NCI-H524 treated with DMSO at 0.1 percent for 48 hours (cell line): ENCODE results near the gene OR52N5.
A peak's percentile ranks its signal among the peaks of the same experiment; 100 is the strongest.

Experiments
- DNase-seq: peaks from one replicate; lab custom pipeline; 2025; lab: John Stamatoyannopoulos, UW

OR52N5 gene

GRCh38 chr11:5783255-5783654 lies at the start of gene OR52N5:
TSS of gene OR52N5 (minus strand) at chr11:5783355. CDS start at chr11:5778634, 4,721 bp downstream.
- no peak for DNase-seq

- no peak for DNase-seq
Observed at GRCh38 chr11:5831196-5831829, 48.2 kb upstream of the OR52N5 start.

- no peak for DNase-seq
Observed at GRCh38 chr11:5818245-5818886, 35.2 kb upstream of the OR52N5 start.

GRCh38 chr11:5815534-5815933 lies 32.4 kb upstream of the OR52N5 start:
- DNase-seq, result no peak

GRCh38 chr11:5809905-5810795 lies 27.0 kb upstream of the OR52N5 start:
- no peak for DNase-seq

- no peak for DNase-seq
Observed at GRCh38 chr11:5809122-5809519, 26.0 kb upstream of the OR52N5 start.

- peak; percentile 1 for DNase-seq
Observed at GRCh38 chr11:5808500-5809121, 25.5 kb upstream of the OR52N5 start, which contains the start of gene OR52N2. TSS of gene OR52N2 (plus strand) at chr11:5808924. CDS start at chr11:5820336, 11,412 bp downstream.

GRCh38 chr11:5807580-5807979 lies 24.4 kb upstream of the OR52N5 start:
- DNase-seq, result no peak

GRCh38 chr11:5803982-5804381 lies 20.8 kb upstream of the OR52N5 start:
- DNase-seq, result no peak

- DNase-seq, result no peak
Observed at GRCh38 chr11:5796541-5796940, 13.4 kb upstream of the OR52N5 start.

GRCh38 chr11:5791165-5791564 lies 8.0 kb upstream of the OR52N5 start, which contains the start of gene OR52N1:
TSS of gene OR52N1 (minus strand) at chr11:5791265. CDS start at chr11:5788816, 2,449 bp downstream.
- DNase-seq, result no peak

- no peak for DNase-seq
Observed at GRCh38 chr11:5767056-5767455, 16.1 kb downstream of the OR52N5 start.

GRCh38 chr11:5753943-5754342 lies 29.2 kb downstream of the OR52N5 start, which contains the start of gene OR52N4:
TSS of gene OR52N4 (plus strand) at chr11:5754243. CDS start at chr11:5754741, 498 bp downstream.
- DNase-seq, result no peak

- no peak for DNase-seq
Observed at GRCh38 chr11:5749836-5750235, 33.3 kb downstream of the OR52N5 start.

- no peak for DNase-seq
Observed at GRCh38 chr11:5746614-5747013, 36.5 kb downstream of the OR52N5 start.

- no peak for DNase-seq
Observed at GRCh38 chr11:5738431-5738830, 44.7 kb downstream of the OR52N5 start.

- DNase-seq, result no peak
Observed at GRCh38 chr11:5737670-5738392, 45.3 kb downstream of the OR52N5 start.

- DNase-seq, result no peak
Observed at GRCh38 chr11:5737091-5737490, 46.1 kb downstream of the OR52N5 start.

GRCh38 chr11:5736396-5736795 lies 46.8 kb downstream of the OR52N5 start, which contains the start of gene OR56B1:
TSS of gene OR56B1 (plus strand) at chr11:5736448. CDS start at chr11:5736517, 69 bp downstream.
- DNase-seq, result no peak

GRCh38 chr11:5727691-5728090 lies 55.5 kb downstream of the OR52N5 start:
- DNase-seq, result no peak

- DNase-seq, result no peak
Observed at GRCh38 chr11:5726351-5726750, 56.8 kb downstream of the OR52N5 start.
